Hematopoietic multipotent progenitor cell treated with erythropoietin and hydrocortisone succinate and interleukin-3 and kit ligand, for 8 days (in vitro differentiated cells): ENCODE measurements around the gene TICRR.

Experiments
- DNase-seq: peaks from one replicate; pipeline ENCODE4 v3.0.0-alpha.2; 2015

The TICRR gene

DNA sequence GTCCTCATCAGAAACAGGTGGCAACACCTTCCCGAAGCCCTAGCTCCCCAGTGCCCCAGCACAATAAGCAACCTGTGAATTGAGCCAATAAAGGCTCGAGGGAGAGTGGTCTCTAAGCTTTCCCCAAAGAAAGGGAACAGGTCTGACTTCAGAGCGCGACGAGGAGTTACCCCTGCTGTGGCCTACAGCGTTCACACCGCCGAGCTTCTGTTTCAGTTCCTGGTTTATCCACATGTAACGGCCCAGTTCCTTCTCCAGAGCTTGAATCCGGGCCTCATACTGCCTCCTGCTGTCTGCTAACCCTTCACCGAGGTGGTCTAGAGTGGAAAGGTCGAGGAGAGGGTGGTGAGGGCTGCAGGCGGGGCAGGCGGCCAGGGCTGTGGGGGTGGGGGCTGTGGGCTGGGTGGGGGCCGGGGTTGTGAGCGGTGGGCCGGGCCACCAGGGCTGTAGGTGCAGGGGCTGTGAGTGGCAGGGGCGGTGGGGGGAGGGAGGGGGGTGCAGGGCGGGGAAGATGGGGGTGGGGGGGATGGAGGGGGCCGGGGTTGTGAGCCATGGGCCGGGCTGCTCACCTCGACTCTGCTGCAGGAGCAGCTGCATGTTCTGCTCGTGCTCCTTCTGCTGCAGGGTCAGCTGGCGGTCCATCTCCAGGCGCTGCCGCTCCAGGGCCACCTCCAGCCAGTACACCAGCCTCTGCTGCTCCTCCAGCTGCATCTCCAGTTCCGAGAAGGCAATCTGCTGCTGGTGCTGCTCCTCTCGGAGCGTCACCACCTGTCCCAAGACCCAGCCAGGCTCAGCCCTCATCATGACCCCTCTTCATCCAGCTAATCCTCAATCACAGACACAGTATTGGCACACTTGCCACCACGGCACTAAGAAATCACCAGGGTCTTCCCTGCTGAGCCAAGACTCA, 53.8 kb downstream of the TICRR start:
- no peak for DNase-seq

DNA sequence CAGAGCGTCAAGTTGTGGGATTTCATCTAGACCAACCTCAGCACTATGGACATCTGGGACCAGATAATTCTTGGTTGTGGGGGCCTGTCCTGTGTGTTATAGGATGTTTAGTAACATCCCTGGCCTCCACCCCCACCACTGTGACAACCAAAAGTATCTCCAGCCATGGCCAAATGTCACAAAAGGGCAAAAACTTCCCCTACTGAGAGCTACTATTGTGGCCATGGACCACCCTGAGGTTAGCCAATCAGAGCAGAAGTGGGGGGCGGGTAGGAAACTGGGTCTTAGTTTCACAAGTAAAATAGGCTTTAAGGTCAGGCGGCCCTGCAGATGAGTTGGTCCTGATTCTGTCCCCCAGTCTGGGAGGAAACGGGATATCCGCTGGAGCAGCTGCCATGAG, 54.6 kb downstream of the TICRR start:
- DNase-seq = no peak

DNA sequence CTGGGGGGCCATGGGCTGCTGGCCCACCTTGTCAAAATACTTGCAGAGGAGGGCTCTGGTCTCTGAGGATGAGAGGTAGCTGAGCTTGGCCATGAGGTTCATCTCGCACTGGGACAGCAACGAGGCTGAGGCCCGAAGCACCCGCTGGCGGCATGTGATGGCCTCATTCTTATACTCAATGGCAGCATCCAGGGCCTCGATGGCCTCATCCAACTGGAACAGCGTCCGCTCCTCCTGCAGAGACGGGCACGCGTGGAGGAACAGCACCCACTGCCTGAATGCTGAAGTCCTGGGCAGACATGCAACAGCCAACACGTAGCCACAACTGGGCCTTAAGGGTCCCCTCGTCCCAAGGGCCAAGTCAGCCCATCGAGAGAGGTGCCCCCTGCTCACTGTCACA, 55.0 kb downstream of the TICRR start:
- DNase-seq = no peak

DNA sequence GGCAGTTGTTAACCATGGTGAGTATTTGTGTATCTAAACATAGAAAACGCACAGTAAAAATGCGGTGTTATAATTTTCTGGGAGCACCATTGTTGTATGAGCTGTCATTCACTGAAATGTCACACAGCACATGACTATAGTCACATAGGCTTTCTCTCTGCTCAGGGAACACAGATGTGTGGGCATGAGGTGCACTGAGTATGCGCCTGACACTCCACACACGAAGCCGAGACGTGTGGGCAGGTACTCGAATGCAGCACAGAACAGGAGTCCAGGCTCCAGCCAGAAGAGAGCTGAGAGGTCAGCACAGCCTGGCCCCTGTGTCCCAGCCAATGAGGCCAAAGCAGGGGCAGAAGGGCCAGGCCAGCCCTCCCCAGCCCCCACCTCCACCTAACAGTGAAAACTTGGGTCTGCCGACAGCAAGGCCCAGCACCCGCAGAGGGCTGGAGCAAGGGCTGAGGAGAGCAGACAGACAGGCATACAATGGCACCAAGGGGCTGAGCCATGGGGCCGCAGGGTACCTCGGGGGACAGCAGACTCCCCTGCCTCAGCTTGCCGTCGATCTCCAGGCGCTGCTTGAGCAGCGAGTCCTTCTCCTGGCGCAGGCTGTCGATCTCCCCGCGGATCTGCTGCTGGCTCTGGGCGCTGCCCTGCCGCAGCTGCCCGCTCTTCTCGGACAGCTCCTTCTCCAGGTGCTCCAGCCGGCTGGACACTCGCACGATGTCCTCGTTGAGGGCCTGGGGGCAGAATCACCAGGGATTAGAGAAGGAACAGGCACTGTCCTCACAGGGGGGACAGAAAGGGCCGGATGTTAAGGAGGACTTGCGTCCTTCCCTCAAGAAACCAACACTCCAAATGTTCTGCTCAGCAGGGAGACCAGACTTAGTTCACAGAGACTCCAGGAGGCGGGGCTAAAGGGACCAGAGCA, 56.0 kb downstream of the TICRR start:
- DNase-seq = no peak

DNA sequence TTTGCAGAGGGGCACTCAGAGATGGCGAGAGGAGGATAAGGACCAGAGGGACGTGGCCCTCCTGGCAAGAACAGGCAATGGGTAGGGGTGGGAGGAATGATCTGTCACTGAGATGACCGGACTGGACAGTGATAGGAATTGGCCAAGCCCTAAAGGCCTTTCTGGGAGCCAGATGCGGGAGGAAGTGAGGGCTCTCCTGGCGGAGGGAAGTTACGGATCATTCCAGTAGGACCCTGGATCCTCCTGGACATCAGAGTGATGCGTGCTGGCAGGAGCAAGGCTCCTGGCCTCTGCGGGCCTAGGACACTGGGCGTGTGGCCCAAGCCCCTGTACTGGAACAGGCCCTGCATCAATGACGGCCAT, 56.6 kb downstream of the TICRR start:
- no peak for DNase-seq

DNA sequence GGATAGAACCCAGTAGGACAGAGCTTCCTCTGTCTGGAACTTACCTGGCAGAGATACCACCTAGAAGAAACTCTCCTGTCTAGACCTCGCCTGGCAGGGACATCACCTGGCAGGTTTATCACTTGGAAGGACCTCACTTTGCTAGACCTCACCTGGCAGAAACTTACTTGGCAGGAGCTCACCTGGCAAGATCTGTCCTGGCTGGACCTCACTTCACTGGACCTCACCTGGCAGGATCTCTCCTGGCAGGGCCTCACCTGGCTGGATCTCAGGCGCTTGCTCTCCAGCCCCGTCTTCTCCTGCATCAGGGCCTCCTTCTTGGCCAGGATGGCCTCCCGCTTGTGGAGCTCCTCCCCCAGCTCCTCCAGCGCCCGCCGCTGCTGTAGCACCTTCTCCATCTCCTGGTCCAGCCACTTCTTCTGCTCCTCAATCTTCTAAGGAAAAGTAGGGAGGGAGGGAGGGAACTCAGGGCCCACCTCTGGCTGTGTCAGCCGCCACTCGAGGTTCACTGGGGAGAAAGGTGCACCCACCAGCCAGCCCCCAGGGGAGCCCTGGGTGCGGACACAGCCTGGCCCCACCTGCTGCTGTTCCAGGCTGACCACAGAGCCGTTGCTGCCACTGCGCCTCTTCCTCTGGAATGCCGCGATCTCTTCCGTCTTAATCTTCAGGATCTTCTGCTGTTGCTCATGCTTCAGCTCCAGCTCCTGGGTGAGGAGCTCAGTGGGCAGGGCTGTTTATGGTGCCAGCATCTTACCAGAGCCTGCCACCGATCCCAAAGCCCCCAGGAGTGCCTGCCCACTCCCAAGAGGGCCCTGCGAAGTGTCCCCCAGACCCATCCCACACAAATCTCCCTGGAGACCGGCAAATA, 57.5 kb downstream of the TICRR start:
- no peak for DNase-seq

DNA sequence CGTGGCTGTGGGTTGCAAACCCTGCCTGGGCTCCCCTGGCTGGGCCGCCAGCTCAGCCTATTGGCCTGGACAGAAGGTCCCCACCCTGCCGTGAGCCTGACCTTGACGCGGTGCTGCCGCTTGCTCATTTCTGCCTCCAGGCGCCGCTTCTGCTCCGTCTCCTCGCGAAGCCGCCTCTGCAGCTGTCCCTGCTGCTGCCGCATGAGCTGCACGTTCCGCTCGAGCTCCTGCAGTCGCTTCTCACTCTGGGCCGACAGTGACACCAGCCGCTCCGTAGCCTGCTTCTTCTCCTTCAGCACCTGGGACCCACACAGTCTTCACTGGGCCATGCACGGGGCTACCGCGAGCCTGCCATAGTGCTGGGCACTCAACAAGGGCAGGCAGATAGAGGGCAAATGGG, 58.3 kb downstream of the TICRR start:
- no peak for DNase-seq

DNA sequence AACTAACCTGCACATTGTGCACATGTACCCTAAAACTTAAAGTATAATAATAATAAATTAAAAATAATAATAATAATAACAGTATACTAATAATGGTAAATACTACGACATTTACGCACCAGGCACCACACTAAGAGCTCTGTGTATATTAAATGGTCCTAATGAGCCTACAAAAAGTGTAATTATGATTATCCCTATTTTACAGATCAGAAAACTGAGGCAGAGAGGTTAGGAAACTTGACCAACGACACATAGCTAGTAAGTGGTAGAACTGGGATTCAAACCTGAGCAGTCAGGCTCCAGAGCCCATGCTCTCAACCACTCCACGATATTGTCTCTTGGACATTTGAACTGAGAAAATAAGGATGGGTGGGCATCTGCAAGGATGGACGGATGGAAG, 65.0 kb downstream of the TICRR start:
- DNase-seq = no peak

DNA sequence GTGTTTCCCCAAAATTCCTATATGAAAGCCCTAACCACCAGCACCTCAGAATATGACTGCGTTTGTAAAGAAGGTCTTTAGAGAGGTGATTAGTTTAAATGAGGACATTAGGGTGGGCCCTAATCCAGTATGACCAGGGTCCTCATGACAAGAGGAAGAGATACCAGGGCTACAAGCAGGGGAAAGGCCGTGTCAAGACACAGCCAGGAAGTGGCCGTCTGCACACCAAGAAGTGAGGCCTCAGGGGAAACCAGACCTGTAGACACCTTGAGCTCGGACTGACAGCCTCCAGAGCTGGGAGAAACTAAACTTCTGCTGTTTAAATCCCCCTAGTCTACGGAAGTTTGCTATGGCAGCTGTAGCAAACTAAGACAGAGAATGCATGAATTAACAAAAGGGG, 65.8 kb downstream of the TICRR start:
- no peak for DNase-seq

DNA sequence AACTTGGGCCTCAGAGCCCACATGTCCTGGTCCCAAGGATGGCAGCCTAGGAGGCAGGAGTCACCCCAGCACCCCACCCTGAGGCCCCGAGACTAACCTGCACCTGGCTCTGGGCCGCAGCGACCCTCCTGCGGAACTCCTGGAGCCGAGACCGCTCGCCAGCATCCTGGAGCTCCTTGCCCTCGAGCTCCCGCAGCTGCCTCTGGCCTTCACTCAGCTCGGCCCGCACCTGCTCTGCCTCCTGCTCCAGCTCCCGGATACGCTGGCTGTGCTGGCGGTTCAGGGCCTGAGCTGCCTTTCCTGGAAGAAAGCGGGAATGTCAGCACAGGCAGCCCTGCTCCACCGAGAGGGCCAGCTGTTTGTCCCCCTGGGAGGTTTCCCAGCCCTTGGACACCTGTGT, 66.8 kb downstream of the TICRR start:
- no peak for DNase-seq

DNA sequence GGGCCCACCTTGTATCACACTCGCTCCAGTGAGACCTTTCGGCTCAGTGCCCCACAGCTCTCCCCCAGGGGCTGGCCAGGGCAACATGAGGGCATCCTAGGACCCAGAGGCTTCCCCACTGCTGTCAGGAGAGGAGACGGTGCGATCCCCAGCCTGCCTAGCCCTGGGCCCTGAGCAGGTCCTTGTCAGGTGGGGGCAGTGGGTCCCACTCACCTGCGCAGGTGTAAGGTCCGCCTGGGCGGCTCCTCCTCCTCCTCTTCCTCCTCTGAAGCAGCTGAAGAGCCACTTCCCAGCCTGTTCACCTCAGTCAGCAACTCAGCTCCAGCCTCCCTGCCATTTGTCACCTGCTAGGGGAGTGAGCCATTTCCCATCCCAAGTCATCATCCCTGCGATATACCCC, 70.4 kb downstream of the TICRR start:
- DNase-seq = no peak

DNA sequence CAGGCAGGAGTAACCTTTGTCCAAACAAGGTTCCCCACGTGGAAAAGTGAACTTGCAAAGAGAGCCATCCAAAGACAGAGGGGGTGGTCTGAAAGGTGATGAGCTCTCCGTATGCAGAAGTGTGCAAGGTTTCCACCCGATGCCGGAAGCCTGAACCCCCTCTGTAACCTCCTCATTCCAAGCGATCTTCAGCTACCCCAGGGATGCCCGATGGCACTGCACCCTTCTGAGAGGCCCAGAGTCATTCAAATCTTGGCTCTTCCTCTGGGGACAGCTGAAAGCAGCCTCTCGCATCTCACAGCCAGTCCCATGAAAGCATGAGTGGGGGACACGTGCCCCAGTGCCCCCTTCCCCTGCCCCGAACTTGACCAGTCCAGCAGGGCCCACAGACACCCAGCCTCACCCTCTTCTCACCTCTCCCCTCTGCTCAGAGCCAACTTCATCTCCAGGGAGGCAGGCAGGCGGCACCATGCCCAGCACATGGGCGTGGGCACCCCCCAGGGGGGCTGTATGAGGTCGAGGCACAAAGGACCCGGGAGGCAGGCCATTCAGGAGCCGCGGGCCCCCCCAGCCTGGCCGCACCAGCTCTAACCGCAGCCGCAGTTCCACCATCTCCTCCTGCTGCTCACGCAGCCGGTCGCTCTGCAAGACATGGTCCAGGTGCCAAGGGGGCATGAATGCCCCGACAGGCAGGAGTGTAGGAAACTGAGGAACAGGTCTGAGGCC, 71.3 kb downstream of the TICRR start:
- DNase-seq = no peak

DNA sequence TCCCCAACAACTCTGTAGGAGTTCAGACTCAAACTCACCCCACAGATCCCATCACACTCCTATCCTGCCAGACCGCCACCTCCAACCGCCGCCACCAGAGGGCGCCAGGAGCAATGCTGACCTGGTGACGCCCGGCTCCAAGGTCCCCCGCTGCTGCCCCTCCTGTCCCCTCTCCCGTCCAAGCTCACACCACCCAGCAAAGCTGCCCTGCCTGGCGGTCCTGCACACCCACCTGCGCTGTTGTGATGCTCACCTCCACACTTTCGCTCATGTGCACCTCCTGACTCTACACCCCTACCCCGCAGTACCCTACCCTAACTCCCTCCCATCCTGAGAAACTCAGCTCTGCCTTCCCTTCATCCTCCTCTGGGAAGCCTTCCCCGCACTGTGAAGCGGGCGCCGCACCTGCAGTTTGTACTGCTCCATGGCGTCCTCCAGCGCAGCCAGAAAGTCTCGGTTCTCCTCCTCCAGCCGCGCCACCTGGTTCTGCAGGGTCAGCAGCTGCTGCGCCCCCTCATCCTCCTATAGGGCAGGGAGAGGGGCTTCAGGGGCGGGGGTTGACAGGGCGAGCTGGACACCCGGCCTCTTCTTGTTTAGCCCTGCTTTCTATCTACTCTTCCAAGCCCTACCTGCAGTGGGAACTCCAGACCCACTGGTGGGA, 72.1 kb downstream of the TICRR start:
- peak; percentile 58 for DNase-seq

DNA sequence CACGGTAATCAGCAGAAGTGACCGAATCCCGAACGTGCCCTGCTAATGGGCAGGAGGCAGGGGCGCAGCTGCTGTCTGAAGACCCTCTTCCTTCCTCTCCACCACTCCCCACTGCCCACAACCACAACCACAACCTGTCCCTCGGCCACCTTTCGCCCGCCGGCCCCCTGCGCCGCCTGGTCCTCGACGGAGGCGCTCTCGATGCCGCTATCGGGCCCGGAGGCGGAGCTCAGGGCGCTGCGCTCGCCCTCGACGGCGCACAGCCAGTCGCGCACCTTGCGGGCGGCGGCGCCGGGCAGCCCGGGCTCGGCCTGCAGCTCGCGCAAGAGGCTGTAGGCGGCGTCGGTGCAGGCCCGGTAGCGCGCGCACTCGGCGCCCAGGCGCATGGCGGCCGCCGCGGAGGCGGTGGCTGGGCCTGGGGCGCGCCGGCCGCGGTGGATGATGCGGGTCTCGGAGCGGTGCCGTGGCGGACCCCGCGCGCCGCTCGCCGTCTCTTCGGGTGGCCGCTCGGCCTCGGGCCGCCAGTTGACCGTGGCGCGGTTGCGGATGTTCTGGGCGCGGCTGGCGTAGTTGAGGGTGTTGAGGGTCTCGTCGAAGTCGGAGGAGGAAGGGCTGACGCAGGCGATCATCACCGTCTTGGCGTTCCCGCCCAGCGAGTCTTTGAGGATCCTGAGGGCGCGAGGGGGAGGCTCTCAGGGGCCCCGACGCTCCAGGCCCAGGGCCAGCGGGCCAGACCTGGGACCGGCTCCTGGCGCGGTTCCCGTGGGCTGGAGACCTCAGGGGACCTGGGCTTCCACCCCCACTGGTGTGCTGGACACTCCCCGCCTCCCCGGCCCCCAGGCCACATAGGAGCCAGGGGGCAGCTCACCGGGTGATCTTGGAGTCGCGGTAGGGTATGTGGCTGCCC, 73.1 kb downstream of the TICRR start:
- no peak for DNase-seq

DNA sequence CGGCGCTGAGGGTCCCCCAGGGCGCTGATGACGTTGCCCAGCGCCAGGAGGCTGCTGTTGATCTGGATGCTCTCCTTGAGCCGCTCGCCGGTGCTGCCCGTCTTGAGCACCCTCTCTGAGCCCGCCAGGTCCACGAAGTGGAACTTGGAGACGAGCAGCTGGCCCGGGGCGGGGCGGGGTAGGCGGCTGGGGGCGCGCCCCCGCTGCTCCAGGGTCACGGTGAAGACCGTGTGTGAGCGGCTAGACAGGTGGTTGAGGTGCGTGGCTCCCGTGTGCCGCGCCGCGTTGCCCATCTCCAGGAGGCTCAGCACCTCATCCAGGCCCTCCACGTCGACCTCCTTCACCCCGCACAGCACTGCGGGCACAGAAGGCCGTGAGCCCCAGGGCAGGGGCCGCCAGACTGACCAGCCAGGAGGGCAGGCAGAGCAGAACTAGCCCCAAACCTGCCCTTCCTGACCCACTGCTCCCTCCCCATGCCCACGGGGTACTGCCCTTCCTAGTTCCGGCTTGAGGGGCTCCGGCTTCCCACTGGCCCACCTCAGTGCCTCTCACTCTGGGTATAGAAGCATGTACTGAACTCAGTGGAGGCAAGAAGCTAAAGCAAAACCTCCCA, 73.8 kb downstream of the TICRR start:
- no peak for DNase-seq

DNA sequence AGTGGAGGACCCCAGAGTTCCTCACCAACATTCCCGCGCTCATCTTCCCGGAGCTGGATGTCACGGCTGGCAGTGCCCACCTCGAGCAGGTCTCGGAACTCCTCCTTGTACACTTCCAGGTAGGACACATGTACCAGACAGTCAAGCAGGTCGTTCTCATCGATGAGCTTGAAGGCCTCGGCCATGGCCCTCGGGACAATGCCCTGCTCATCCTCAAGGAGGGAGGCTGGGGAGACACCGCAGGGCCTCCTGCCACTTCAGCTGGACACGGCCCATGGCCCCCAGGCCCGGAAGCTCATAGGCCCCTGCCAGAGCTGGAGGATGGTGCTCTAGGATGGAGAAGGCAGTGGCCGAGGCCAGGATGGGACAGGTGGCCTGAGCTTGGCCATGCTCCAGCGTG, 74.4 kb downstream of the TICRR start:
- no peak for DNase-seq

DNA sequence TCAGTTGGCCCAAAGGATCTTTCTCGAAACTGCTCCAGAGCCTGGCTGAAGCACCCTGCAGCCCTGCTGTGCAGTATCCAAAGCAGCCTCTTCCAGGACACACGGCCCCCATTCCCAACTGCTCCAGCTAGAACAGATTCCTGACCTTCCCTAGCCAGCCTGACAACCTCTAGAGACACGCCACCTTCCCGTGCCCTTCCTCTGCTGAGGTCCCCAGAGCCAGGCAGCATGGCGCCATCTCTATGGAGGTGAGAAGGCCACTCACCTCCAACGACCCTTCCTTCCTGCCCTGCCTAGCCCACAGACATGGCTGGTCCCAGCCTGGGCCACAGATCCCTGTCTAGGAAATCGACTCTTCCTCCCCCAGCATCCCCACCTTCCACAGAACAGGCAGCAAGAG, 76.9 kb downstream of the TICRR start:
- DNase-seq = no peak

DNA sequence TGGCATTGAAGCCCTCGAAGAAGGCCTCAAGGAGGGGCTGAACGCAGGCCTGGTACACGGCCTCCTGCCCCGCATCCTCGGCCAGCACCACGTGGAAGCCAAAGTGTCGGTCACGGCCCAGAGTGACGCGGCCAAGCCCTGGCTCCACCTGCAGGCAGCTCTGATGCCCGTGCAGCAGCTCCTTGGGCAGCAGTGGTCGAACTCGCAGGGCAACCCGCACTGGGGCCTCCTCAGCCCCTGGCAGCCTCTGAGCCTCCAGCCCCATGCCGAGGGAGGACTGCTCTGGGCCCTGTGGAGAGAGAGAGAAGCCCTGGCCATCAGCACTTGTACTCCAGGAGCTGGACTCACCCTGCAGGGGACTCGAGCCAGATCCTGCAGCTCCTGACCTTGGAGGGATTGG, 77.4 kb downstream of the TICRR start:
- no peak for DNase-seq

DNA sequence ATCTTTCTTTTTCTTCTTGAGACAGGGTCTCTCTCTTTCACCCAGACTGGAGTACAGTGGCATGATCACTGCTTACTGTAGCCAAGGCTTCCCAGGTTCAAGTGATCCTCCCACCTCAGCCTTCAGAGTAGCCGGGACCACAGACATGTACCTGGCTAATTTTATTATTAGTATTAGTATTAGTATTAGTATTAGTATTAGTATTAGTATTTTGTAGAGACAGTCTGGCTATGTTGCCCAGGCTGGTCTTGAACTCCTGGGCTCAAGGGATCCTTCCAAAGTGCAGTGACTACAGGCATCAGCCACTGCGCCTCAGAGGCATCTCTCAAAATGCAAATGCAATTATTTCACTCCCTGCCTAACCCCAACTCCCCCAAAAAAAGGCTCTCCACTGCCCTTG, 78.3 kb downstream of the TICRR start:
- no peak for DNase-seq

DNA sequence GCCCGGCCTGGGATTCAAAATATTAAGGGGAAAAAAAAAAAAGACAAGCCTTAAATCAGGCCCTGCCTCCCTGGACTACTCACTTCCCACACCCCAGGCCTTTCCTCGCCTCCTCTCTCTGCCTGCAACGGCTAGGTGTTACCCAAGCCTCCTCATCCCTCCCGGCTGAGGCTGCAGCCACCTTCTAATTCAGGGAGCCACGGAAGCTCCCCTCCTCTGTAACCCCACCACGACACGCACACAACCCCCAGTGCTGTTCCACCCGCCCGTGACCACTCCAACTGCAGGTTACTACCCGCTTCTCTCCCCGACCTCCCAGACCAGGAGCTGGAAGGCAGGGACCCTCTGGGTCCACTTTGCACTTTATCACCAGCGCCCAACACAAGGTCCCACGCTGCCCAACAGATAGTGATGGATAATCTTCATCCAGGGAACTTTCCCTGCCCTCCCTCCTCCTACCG, 79.1 kb downstream of the TICRR start:
- DNase-seq = no peak
